IMR-90 (cell line): ENCODE measurements around the gene WWC2. TPM values are rescaled to one million over a fixed set of nuclear protein-coding genes. Genes with fewer than 3 reads are reported as not detected.

ENCODE experiments used
- ATAC-seq: fragments of 200-7000 bp; cut with Tn5 transposase; 2 replicates; pipeline ENCODE4 v1.9.1; 2020; ENCODE audit warnings: low read depth, mild to moderate bottlenecking, moderate library complexity
- BruUV-seq: library from RNA; stranded (reverse); fragments of 400-500 nt; replicated peaks from 2 replicates; lab custom pipeline; 2021; lab: Mats Ljungman, UMichigan
- CTCF ChIA-PET: fragments of 300-600 bp; formaldehyde crosslinking; extraction: SDS; loops from one replicate; lab custom pipeline; 2021; ENCODE audit warnings: antibody characterized with exemption; lab: Yijun Ruan, JAX
- POLR2A ChIA-PET: fragments of 300-600 bp; sonication (Branson Sonifier 250); formaldehyde crosslinking; loops from one replicate; lab custom pipeline; 2022; ENCODE audit warnings: antibody characterized with exemption; ENCODE audit not compliant: unreplicated experiment; lab: Charles Lee
- DNase-seq: peaks from one replicate; pipeline ENCODE4 v3.0.0; 2013
- H2AFZ ChIP-seq: replicated peaks from 2 replicates; pipeline ENCODE3; 2013; ENCODE audit warnings: low read length, mild to moderate bottlenecking; ENCODE audit not compliant: poor library complexity
- H2AK5ac ChIP-seq: 2 replicates; pipeline ENCODE4 v1.6.1; 2013; ENCODE audit warnings: low read depth, low read length, inconsistent platforms
- H2AK9ac ChIP-seq: replicated peaks from 2 replicates; pipeline ENCODE3; 2013; ENCODE audit warnings: mild to moderate bottlenecking, low read depth, low read length, moderate library complexity; ENCODE audit not compliant: poor library complexity
- H2BK120ac ChIP-seq: 2 replicates; pipeline ENCODE4 v1.6.1; 2013; ENCODE audit warnings: low read depth, low read length, inconsistent platforms
- H2BK15ac ChIP-seq: 3 replicates; pipeline ENCODE4 v1.6.1; 2013; ENCODE audit warnings: low read depth, low read length, inconsistent platforms
- H2BK20ac ChIP-seq: 2 replicates; pipeline ENCODE4 v1.6.1; 2013; ENCODE audit warnings: low read depth, mild to moderate bottlenecking, inconsistent platforms, low read length, moderate library complexity
- H2BK5ac ChIP-seq: 2 replicates; pipeline ENCODE4 v1.6.1; 2013; ENCODE audit warnings: mild to moderate bottlenecking, low read depth, low read length, inconsistent platforms; ENCODE audit not compliant: poor library complexity, severe bottlenecking
- H3K14ac ChIP-seq: replicated peaks from 2 replicates; pipeline ENCODE4 v1.6.1; 2013; ENCODE audit warnings: low read depth, low read length, inconsistent platforms
- H3K18ac ChIP-seq: 2 replicates; pipeline ENCODE4 v1.6.1; 2013; ENCODE audit warnings: low read depth, low read length, control low read depth
- H3K23ac ChIP-seq: 2 replicates; pipeline ENCODE4 v1.6.1; 2013; ENCODE audit warnings: low read depth, low read length, inconsistent platforms
- H3K27ac ChIP-seq: 2 replicates; pipeline ENCODE4 v1.5.1; 2013; ENCODE audit warnings: mild to moderate bottlenecking, control low read depth, low read length; ENCODE audit not compliant: insufficient read depth
- H3K27me3 ChIP-seq: 2 replicates; pipeline ENCODE4 v1.6.1; 2013; ENCODE audit warnings: low read length; ENCODE audit not compliant: control insufficient read depth, insufficient read depth
- H3K36me3 ChIP-seq: 2 replicates; pipeline ENCODE4 v1.6.1; 2013; ENCODE audit warnings: low read length, mixed read lengths; ENCODE audit not compliant: control insufficient read depth, insufficient read depth
- H3K4ac ChIP-seq: 2 replicates; pipeline ENCODE4 v1.6.1; 2013; ENCODE audit warnings: low read depth, low read length, inconsistent platforms
- H3K4me1 ChIP-seq: 2 replicates; pipeline ENCODE4 v1.6.1; 2013; ENCODE audit warnings: low read length, mixed read lengths; ENCODE audit not compliant: control insufficient read depth, insufficient read depth
- H3K4me2 ChIP-seq: 2 replicates; pipeline ENCODE4 v1.6.1; 2013; ENCODE audit warnings: low read depth, mild to moderate bottlenecking, control low read depth, low read length, moderate library complexity
- H3K4me3 ChIP-seq: 2 replicates; pipeline ENCODE4 v1.5.1; 2013; ENCODE audit warnings: low read depth, mild to moderate bottlenecking, control low read depth, low read length, moderate library complexity; ENCODE audit not compliant: insufficient read depth
- H3K56ac ChIP-seq: 2 replicates; pipeline ENCODE4 v1.6.1; 2013; ENCODE audit warnings: low read length, inconsistent platforms; ENCODE audit not compliant: insufficient read depth; ENCODE audit errors: extremely low read depth
- H3K79me1 ChIP-seq, 2 experiments: 2 replicates each; pipeline ENCODE4 v1.6.1; 2013; ENCODE audit warnings: low read length in 2 of 2, inconsistent platforms in 1 of 2, low read depth in 1 of 2
- H3K9ac ChIP-seq: 2 replicates; pipeline ENCODE4 v1.6.1; 2013; ENCODE audit warnings: low read depth, low read length, control low read depth
- H3K9me1 ChIP-seq: 2 replicates; pipeline ENCODE4 v1.6.1; 2013; ENCODE audit warnings: low read length, inconsistent platforms; ENCODE audit not compliant: insufficient read depth
- H3K9me3 ChIP-seq: 2 replicates; pipeline ENCODE4 v1.6.1; 2013; ENCODE audit warnings: low read length; ENCODE audit not compliant: control insufficient read depth, insufficient read depth
- H4K20me1 ChIP-seq: 2 replicates; pipeline ENCODE4 v1.6.1; 2013; ENCODE audit warnings: low read length, inconsistent platforms; ENCODE audit not compliant: insufficient read depth
- H4K5ac ChIP-seq: 2 replicates; pipeline ENCODE4 v1.6.1; 2013; ENCODE audit warnings: mild to moderate bottlenecking, low read depth, low read length, control low read depth
- H4K8ac ChIP-seq, 2 experiments: 2 replicates each; pipeline ENCODE4 v1.6.1; 2013; ENCODE audit warnings: low read depth in 2 of 2, low read length in 2 of 2, control low read depth in 1 of 2, inconsistent platforms in 1 of 2
- H4K91ac ChIP-seq: 2 replicates; pipeline ENCODE4 v1.6.1; 2013; ENCODE audit warnings: low read depth, low read length, inconsistent platforms; ENCODE audit not compliant: insufficient read depth
- BHLHE40 ChIP-seq: fragments of 150-350 bp; IDR thresholded peaks from 2 replicates; pipeline ENCODE4 v1.6.1; 2016; ENCODE audit warnings: mild to moderate bottlenecking, low read depth, low read length
- CEBPB ChIP-seq: IDR thresholded peaks from 2 replicates; pipeline ENCODE4 v1.6.1; 2012; ENCODE audit warnings: low read depth, low read length, improper control_type of control experiment
- CHD1 ChIP-seq: IDR thresholded peaks from 2 replicates; pipeline ENCODE4 v1.6.1; 2012; ENCODE audit warnings: low read depth, low read length, improper control_type of control experiment
- CTCF ChIP-seq: conservative IDR thresholded peaks from 2 replicates; pipeline ENCODE4 v1.5.1; 2012; ENCODE audit warnings: mild to moderate bottlenecking, low read depth, low read length, improper control_type of control experiment
- FOS ChIP-seq: fragments of 150-350 bp; IDR thresholded peaks from 2 replicates; pipeline ENCODE4 v1.6.1; 2016; ENCODE audit warnings: low read depth, low read length
- MAFK ChIP-seq: IDR thresholded peaks from 2 replicates; pipeline ENCODE4 v1.6.1; 2012; ENCODE audit warnings: low read depth, low read length, improper control_type of control experiment
- MAZ ChIP-seq: IDR thresholded peaks from 2 replicates; pipeline ENCODE4 v1.6.1; 2012; ENCODE audit warnings: low read depth, mild to moderate bottlenecking, low read length, improper control_type of control experiment, moderate library complexity, borderline replicate concordance
- MXI1 ChIP-seq: IDR thresholded peaks from 2 replicates; pipeline ENCODE4 v1.6.1; 2012; ENCODE audit warnings: low read depth, mild to moderate bottlenecking, low read length, moderate library complexity, borderline replicate concordance
- NFE2L2 ChIP-seq: fragments of 150-350 bp; IDR thresholded peaks from 2 replicates; pipeline ENCODE4 v1.6.1; 2016; ENCODE audit warnings: low read depth, mild to moderate bottlenecking, low read length
- POLR2A ChIP-seq: IDR thresholded peaks from 2 replicates; pipeline ENCODE4 v1.6.1; 2012; ENCODE audit warnings: mild to moderate bottlenecking, low read depth, low read length
- RAD21 ChIP-seq: IDR thresholded peaks from 2 replicates; pipeline ENCODE4 v1.6.1; 2012; ENCODE audit warnings: low read length, improper control_type of control experiment
- RCOR1 ChIP-seq: IDR thresholded peaks from 2 replicates; pipeline ENCODE4 v1.6.1; 2012; ENCODE audit warnings: mild to moderate bottlenecking, low read length, improper control_type of control experiment; ENCODE audit not compliant: insufficient replicate concordance
- RFX5 ChIP-seq: IDR thresholded peaks from 2 replicates; pipeline ENCODE4 v1.8.0; 2012; ENCODE audit warnings: low read depth, mild to moderate bottlenecking, low read length, moderate library complexity
- SMC3 ChIP-seq: fragments of 150-350 bp; IDR thresholded peaks from 2 replicates; pipeline ENCODE4 v1.6.1; 2016; ENCODE audit warnings: low read depth, mild to moderate bottlenecking, antibody characterized with exemption, low read length, moderate library complexity
- WGBS, 2 experiments: methylation state at CpG; one replicate each; pipeline versions ENCODE4 v1.1.5 to v1.1.7; 2013; ENCODE audit warnings: missing lambda C conversion rate in 2 of 2; ENCODE audit not compliant: insufficient read length in 1 of 2; ENCODE audit errors: extremely low coverage in 2 of 2; 5-methylcytosine and 5-hydroxymethylcytosine counted together
- dilution Hi-C: fragments of 300-500 bp; cut with HindIII; formaldehyde crosslinking; loops from one replicate; pipeline ENCODE4 v1.14.3; 2018; ENCODE audit warnings: low sequenced_read_pairs; ENCODE audit not compliant: unreplicated experiment
- in situ Hi-C: fragments of 300-500 bp; cut with MboI; formaldehyde crosslinking; loops from 3 replicates; pipeline ENCODE4 v1.14.3; 2019; ENCODE audit warnings: low sequenced_read_pairs, inconsistent platforms, mixed read lengths
- intact Hi-C: fragments of 100-400 bp; cut with micrococcal nuclease; formaldehyde crosslinking; loops from 2 replicates; pipeline ENCODE4 v1.10.0; 2022
- polyA plus RNA-seq, 3 experiments: library from polyadenylated mRNA; depleted of rRNA; stranded (reverse); fragments of >200 nt; gene quantifications; 2 replicates each; pipeline ENCODE4 v1.2.3, GENCODE V29; 2012; ENCODE audit warnings: low replicate concordance in 1 of 3
- total RNA-seq: library from RNA; depleted of rRNA; stranded (reverse); fragments of >200 nt; gene quantifications from 2 replicates; pipeline ENCODE4 v1.2.3, GENCODE V29; 2012
- TF ChIP-seq, protein P1 (sequence below): fragments of 150-350 bp; IDR thresholded peaks from 2 replicates; pipeline ENCODE4 v1.6.1; 2017; ENCODE audit warnings: mild to moderate bottlenecking, antibody characterized with exemption, low read length, low read depth
- TF ChIP-seq, protein P2 (sequence below): fragments of 150-350 bp; IDR thresholded peaks from 2 replicates; pipeline ENCODE4 v1.6.1; 2016; ENCODE audit warnings: low read depth, mild to moderate bottlenecking, low read length, moderate library complexity, borderline replicate concordance

The WWC2 gene
- total and polyA plus RNA-seq, 2 of the 4 experiments (the other 2 are of a cell fraction): 26.6 to 27.4 TPM

- H4K8ac ChIP-seq: no peak overlapping the region
- in situ Hi-C loops: no loop called here
- H2AFZ ChIP-seq: no peak overlapping the region
- no peak overlapping the region for H2AK5ac ChIP-seq
- no peak overlapping the region for H3K4me3 ChIP-seq
- no peak overlapping the region for H3K4me2 ChIP-seq
- ChIA-PET CTCF (no interaction called here), POLR2A (no interaction called here)
- H3K23ac ChIP-seq: no peak overlapping the region
- H4K91ac ChIP-seq: no peak overlapping the region
- TF ChIP-seq MAZ (no peak), BHLHE40 (no peak), MXI1 (no peak), CHD1 (no peak), SMC3 (no peak), POLR2A (no peak), CEBPB (no peak), RAD21 (no peak), RCOR1 (no peak), CTCF (no peak), RFX5 (no peak), NFE2L2 (no peak), FOS (no peak), MAFK (no peak)
- TF ChIP-seq, protein P1, sequence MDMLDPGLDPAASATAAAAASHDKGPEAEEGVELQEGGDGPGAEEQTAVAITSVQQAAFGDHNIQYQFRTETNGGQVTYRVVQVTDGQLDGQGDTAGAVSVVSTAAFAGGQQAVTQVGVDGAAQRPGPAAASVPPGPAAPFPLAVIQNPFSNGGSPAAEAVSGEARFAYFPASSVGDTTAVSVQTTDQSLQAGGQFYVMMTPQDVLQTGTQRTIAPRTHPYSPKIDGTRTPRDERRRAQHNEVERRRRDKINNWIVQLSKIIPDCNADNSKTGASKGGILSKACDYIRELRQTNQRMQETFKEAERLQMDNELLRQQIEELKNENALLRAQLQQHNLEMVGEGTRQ: no peak
- TF ChIP-seq, protein P2, sequence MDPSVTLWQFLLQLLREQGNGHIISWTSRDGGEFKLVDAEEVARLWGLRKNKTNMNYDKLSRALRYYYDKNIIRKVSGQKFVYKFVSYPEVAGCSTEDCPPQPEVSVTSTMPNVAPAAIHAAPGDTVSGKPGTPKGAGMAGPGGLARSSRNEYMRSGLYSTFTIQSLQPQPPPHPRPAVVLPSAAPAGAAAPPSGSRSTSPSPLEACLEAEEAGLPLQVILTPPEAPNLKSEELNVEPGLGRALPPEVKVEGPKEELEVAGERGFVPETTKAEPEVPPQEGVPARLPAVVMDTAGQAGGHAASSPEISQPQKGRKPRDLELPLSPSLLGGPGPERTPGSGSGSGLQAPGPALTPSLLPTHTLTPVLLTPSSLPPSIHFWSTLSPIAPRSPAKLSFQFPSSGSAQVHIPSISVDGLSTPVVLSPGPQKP: no peak
- H2AK9ac ChIP-seq: no peak overlapping the region
- H3K79me1 ChIP-seq: no peaks in the 10 kb centered on the region; a peak in 1 of 4 replicates
- no peaks in the 10 kb centered on the region for H3K9me3 ChIP-seq
- no peaks in the 10 kb centered on the region for H3K27me3 ChIP-seq
- no peak overlapping the region for H3K56ac ChIP-seq
- BruUV-seq: no TSS peak
- H2BK5ac ChIP-seq: no peak overlapping the region
- dilution Hi-C loops: no loop called here
- no peak overlapping the region for H3K18ac ChIP-seq
- 100% methylated on average over 4 of the region's 9 CpGs; no CpG with 5 or more reads in 1 of the 2 experiments for WGBS, 2 experiments
- H3K14ac ChIP-seq: no peak overlapping the region
- H4K5ac ChIP-seq: no peak overlapping the region
- H3K27ac ChIP-seq: no peak overlapping the region
- ATAC-seq (no peak), DNase-seq (no peak)
- no peak overlapping the region for H2BK20ac ChIP-seq
- peaks cover 38% of the 10 kb centered on the region for H3K36me3 ChIP-seq
- peaks cover 4% of the 10 kb centered on the region; the same call in 1 of the 2 replicates for H3K4me1 ChIP-seq
- H2BK120ac ChIP-seq: no peak overlapping the region
- no peaks in the 10 kb centered on the region; the same call in 1 of the 2 replicates for H4K20me1 ChIP-seq
- no peak overlapping the region for H2BK15ac ChIP-seq
- H3K9ac ChIP-seq: no peak overlapping the region
- no peak overlapping the region for H3K4ac ChIP-seq
- peaks cover 4% of the 10 kb centered on the region; the same call in 1 of the 2 replicates for H3K9me1 ChIP-seq
- intact Hi-C loops: loop anchor here (5.0 kb wide), 1 partner anchor 82 kb away; no protein-coding TSS in a partner anchor
Measured at GRCh38 chr4:183314806-183315205, 215.7 kb downstream of the WWC2 start.
